K562 (cell line): ENCODE results near the gene SMCHD1. TPM values are rescaled to one million over a fixed set of nuclear protein-coding genes. Genes with fewer than 3 reads are reported as not detected.

ENCODE experiments used
- ATAC-seq: fragments of 200-7000 bp; cut with Tn5 transposase; 3 replicates; pipeline ENCODE4 v1.9.1; 2020; ENCODE audit warnings: moderate library complexity
- BruUV-seq: library from RNA; stranded (reverse); fragments of 400-500 nt; replicated peaks from 2 replicates; lab custom pipeline; 2021; lab: Mats Ljungman, UMichigan
- CTCF ChIA-PET: fragments of 300-600 bp; formaldehyde crosslinking; extraction: SDS; loops from one replicate; lab custom pipeline; 2021; ENCODE audit warnings: low intra/inter-chr PET ratio; lab: Yijun Ruan, JAX
- POLR2A ChIA-PET: fragments of 300-600, 350-650 bp; sonication (Branson Sonifier 250); formaldehyde crosslinking; extraction: SDS; loops from one replicate; lab custom pipeline; 2021; ENCODE audit warnings: antibody characterized with exemption, inconsistent platforms; lab: Yijun Ruan, JAX
- DNase-seq, 4 experiments: peaks; one replicate each; pipeline versions ENCODE4 v3.0.0 to v3.0.0-alpha.2; 2011 to 2018; ENCODE audit warnings: low spot score in 3 of 4, mixed read lengths in 3 of 4; ENCODE audit errors: extremely low read depth in 1 of 4
- FAIRE-seq: peaks from 2 replicates; lab custom pipeline; 2011; peaks lifted over from hg19 to GRCh38; lab: Jason Lieb, UNC
- H2AFZ ChIP-seq: 2 replicates; pipeline ENCODE4 v1.6.0; 2011; ENCODE audit warnings: low read depth, low read length, control low read depth, inconsistent platforms
- H3K27ac ChIP-seq: fragments of 200-600 bp; 3 replicates; pipeline ENCODE4 v1.8.0; 2011; ENCODE audit warnings: low read depth, mild to moderate bottlenecking, control low read depth, inconsistent platforms, low read length, moderate library complexity, mixed read lengths; ENCODE audit errors: extremely low read depth
- H3K27me3 ChIP-seq, 2 experiments: fragments of 300-600 bp in 1 of 2; 2 replicates in 1 of 2; 3 replicates in 1 of 2; pipeline versions ENCODE4 v1.6.0 to v1.8.0; 2011; ENCODE audit warnings: inconsistent platforms in 2 of 2, low read length in 2 of 2, mild to moderate bottlenecking in 1 of 2, mixed read lengths in 1 of 2, moderate library complexity in 1 of 2; ENCODE audit not compliant: control insufficient read depth in 2 of 2, insufficient read depth in 2 of 2
- H3K36me3 ChIP-seq: fragments of 300-600 bp; 3 replicates; pipeline ENCODE4 v1.8.0; 2011; ENCODE audit warnings: mild to moderate bottlenecking, low read length, inconsistent platforms; ENCODE audit not compliant: control insufficient read depth, insufficient read depth
- H3K4me1 ChIP-seq, 2 experiments: fragments of 200-600 bp in 1 of 2; replicated peaks in 1 of 2; 2 replicates in 1 of 2; 3 replicates in 1 of 2; pipeline versions ENCODE4 v1.5.1 to v1.8.0; 2011; ENCODE audit warnings: inconsistent platforms in 2 of 2, low read length in 2 of 2, mild to moderate bottlenecking in 1 of 2, mixed read lengths in 1 of 2, moderate library complexity in 1 of 2; ENCODE audit not compliant: control insufficient read depth in 2 of 2, insufficient read depth in 2 of 2
- H3K4me2 ChIP-seq: 2 replicates; pipeline ENCODE4 v1.6.1; 2011; ENCODE audit warnings: low read length, control low read depth, inconsistent platforms, mixed read lengths; ENCODE audit not compliant: insufficient read depth
- H3K4me3 ChIP-seq: fragments of 200-600 bp; sonication (generic), shearing (Covaris generic); 2 replicates; pipeline ENCODE4 v1.5.1; 2016; ENCODE audit warnings: control low read depth, inconsistent platforms
- H3K79me2 ChIP-seq: fragments of 200-600 bp; 3 replicates; pipeline ENCODE4 v1.8.0; 2011; ENCODE audit warnings: low read length, inconsistent platforms; ENCODE audit not compliant: control insufficient read depth, insufficient read depth
- H3K9ac ChIP-seq, 2 experiments: 2 replicates each; pipeline versions ENCODE4 v1.6.0 to v1.6.1; 2011; ENCODE audit warnings: low read depth in 2 of 2, low read length in 2 of 2, control low read depth in 1 of 2, inconsistent platforms in 1 of 2, mild to moderate bottlenecking in 1 of 2, mixed read lengths in 1 of 2; ENCODE audit not compliant: insufficient read depth in 1 of 2
- H3K9me1 ChIP-seq: one replicate; pipeline ENCODE4 v1.6.0; 2011; ENCODE audit warnings: inconsistent platforms, mild to moderate bottlenecking, low read length, moderate library complexity; ENCODE audit not compliant: control insufficient read depth, insufficient read depth
- H3K9me3 ChIP-seq: replicated peaks from 2 replicates; pipeline ENCODE4 v1.5.1; 2011; ENCODE audit warnings: low read depth, low read length, inconsistent platforms; ENCODE audit not compliant: control insufficient read depth, insufficient read depth
- H4K20me1 ChIP-seq: replicated peaks from 2 replicates; pipeline ENCODE4 v1.6.1; 2011; ENCODE audit warnings: low read length, inconsistent platforms, mixed read lengths; ENCODE audit not compliant: control insufficient read depth, insufficient read depth
- BACH1 ChIP-seq: fragments of 200-800 bp; sonication (Bioruptor generic); IDR thresholded peaks from 2 replicates; pipeline ENCODE4 v1.6.1; 2016; ENCODE audit warnings: missing genetic modification characterization, missing compliant biosample characterization
- SMARCE1 ChIP-seq: fragments of 450-650 bp; IDR thresholded peaks from 2 replicates; pipeline ENCODE4 v1.7.1; 2016; ENCODE audit warnings: mild to moderate bottlenecking
- SUPT5H ChIP-seq: fragments of 450-650 bp; IDR thresholded peaks from 2 replicates; pipeline ENCODE4 v1.6.1; 2016
- TAL1 ChIP-seq: fragments of 450-650 bp; IDR thresholded peaks from 2 replicates; pipeline ENCODE4 v1.6.1; 2016; ENCODE audit warnings: mild to moderate bottlenecking
- WGBS: fragments of 100-300 bp; shearing (Covaris generic); methylation state at CpG from one replicate; pipeline ENCODE4 v1.1.6; 2016; ENCODE audit warnings: low coverage, mixed read lengths; ENCODE audit not compliant: insufficient coverage; ENCODE audit errors: missing lambda C conversion rate; 5-methylcytosine and 5-hydroxymethylcytosine counted together
- in situ Hi-C: fragments of 300-500 bp; cut with MboI; formaldehyde crosslinking; loops from 4 replicates; pipeline ENCODE4 v1.15.0; 2018; ENCODE audit warnings: inconsistent platforms, mixed read lengths
- intact Hi-C: fragments of 100-400 bp; cut with micrococcal nuclease; formaldehyde crosslinking; loops from 2 replicates; pipeline ENCODE4 v1.14.2; 2022
- polyA plus RNA-seq, 8 experiments: library from polyadenylated mRNA; depleted of rRNA in 4 of 8; stranded (reverse) in 5 of 8; unstranded in 3 of 8; fragments of >200 nt; fragmentation: Nextera tagmentation in 2 of 8; fragmentation: Illumina TruSeq in 1 of 8; extraction: Ambion mirVana in 2 of 8; extraction: Trizol in 1 of 8; gene quantifications; 2 replicates each; pipeline versions ENCODE4 v1.2.1 to v1.2.3, GENCODE V29; 2011 to 2014; ENCODE audit warnings: inconsistent platforms in 1 of 8, missing spikeins in 1 of 8
- total RNA-seq, 7 experiments: library from RNA; depleted of rRNA in 6 of 7; stranded (reverse); fragments of >200 nt in 6 of 7; fragmentation: Illumina TruSeq in 2 of 7; extraction: Trizol in 2 of 7; gene quantifications; 2 replicates each; pipeline versions ENCODE4 v1.2.1 to v1.2.3, GENCODE V29; 2011 to 2021; ENCODE audit warnings: low replicate concordance in 1 of 7

The SMCHD1 gene
- total and polyA plus RNA-seq, 9 of the 15 experiments (the other 6 are each of a cell fraction or from before 2014, with no cell fraction given): 6.3 to 144 (median 72.7) TPM

DNA sequence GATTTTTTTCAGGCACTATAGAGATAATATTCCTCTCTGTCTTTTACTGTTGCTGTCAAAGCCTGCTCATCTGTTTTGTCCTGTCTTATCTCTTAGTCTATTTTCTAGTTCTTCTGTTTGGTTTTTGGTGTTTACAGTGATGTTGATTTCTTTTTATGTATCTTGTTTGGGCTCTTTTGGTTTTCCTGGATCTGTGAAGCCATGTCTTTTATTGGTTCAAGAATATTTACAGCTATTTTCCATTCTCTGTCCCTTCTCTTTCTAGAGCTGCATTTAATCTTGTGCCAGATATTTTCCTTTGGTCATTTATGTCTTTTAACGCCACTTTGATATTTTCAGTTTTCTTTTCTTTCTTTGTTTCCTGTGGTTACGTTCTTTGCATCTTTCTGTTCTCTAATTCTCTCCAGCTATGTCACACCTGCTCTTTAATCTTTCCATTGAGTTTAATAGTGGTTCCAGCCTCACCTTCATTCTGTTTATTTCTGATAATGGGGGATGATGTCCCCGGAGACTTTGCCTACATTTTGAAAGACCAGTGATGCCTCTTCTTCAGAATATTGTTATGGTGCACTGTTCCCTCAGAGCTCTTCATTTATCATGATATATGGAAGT lies 32.0 kb downstream of the SMCHD1 start:
- 96% methylated on average over 3 of the region's 3 CpGs for WGBS
- no peak overlapping the region for H2AFZ ChIP-seq
- ATAC-seq (no peak), DNase-seq (no peak), FAIRE-seq (no peak)
- H3K4me1 ChIP-seq: no peaks in the 10 kb centered on the region
- no peaks in the 10 kb centered on the region for H4K20me1 ChIP-seq
- intact Hi-C loops (no loop called here), in situ Hi-C loops (no loop called here)
- no peaks in the 10 kb centered on the region for H3K9me1 ChIP-seq
- H3K36me3 ChIP-seq: peaks cover 87% of the 10 kb centered on the region
- no peak overlapping the region for H3K4me3 ChIP-seq
- no peak for TF ChIP-seq BACH1 (tag)
- 0 out of 2 replicates have a peak, but pooled peaks have one; percentile 12 for TF ChIP-seq SUPT5H
- no peak overlapping the region for H3K9ac ChIP-seq
- no TSS peak for BruUV-seq
- H3K27me3 ChIP-seq: no peaks in the 10 kb centered on the region
- H3K9me3 ChIP-seq: peaks cover 2% of the 10 kb centered on the region
- peaks cover 66% of the 10 kb centered on the region for H3K79me2 ChIP-seq
- no peak overlapping the region for H3K27ac ChIP-seq
- POLR2A ChIA-PET: interaction anchor here (0.9 to 1.9 kb wide), 3 partner anchors 13 to 31 kb away, joined by 3 to 5 read pairs (median 4); no protein-coding TSS in a partner anchor
- CTCF ChIA-PET: no interaction called here
- no peak overlapping the region for H3K4me2 ChIP-seq

DNA sequence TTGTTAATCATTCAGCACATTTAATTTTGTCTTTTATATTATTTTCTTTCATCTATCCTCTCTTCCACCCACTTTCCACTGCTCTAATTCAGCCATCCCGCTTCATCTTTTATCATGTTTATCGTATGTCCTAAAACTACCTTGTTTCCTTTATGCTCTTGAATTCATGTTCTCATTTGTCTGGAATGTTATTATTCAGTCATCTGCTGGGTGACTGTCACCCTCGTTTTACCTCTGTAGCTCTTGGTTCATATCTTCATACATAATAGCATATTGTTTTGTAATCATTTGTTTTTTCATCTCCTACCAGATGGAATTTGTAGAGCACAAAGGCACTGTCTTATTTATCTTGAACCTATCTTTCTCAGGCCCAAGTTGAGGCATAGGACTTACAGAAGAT lies 37.0 kb downstream of the SMCHD1 start:
- ChIA-PET CTCF (no interaction called here), POLR2A (interaction anchor here (0.9 to 1.1 kb wide), 2 partner anchors 16 to 87 kb away, joined by 3 to 6 read pairs; no protein-coding TSS in a partner anchor)
- Histone ChIP-seq H3K9me3 (no peaks in the 10 kb centered on the region), H3K36me3 (peaks cover 89% of the 10 kb centered on the region), H4K20me1 (no peaks in the 10 kb centered on the region), H3K4me3 (no peak overlapping the region), H3K4me2 (no peak overlapping the region), H3K4me1 (no peaks in the 10 kb centered on the region), H3K9me1 (no peaks in the 10 kb centered on the region), H2AFZ (no peak overlapping the region), H3K27me3 (no peaks in the 10 kb centered on the region), H3K9ac (no peak overlapping the region), H3K27ac (no peak overlapping the region), H3K79me2 (peaks cover 18% of the 10 kb centered on the region)
- WGBS: 94% methylated on average over 3 of the region's 3 CpGs
- ATAC-seq (no peak), FAIRE-seq (no peak), DNase-seq (no peak)
- in situ Hi-C loops: no loop called here
- no TSS peak for BruUV-seq
- intact Hi-C loops: no loop called here
- TF ChIP-seq SMARCE1 (no peak), TAL1 (no peak)
